ENCODE data around the gene ST8SIA1.

The ST8SIA1 gene

GRCh38 chr12:22356231-22356630, 21.7 kb upstream of the ST8SIA1 start:
- H3K9me3 ChIP-seq (ENCODE audit: control insufficient read depth, insufficient read depth, low read depth, low read length): no peaks in the 10 kb centered on the region
- CTCF ChIA-PET: no interaction called here
- no peaks in the 10 kb centered on the region for H3K36me3 ChIP-seq (ENCODE audit: control insufficient read depth in 2 of 2, insufficient read depth in 1 of 2, low read length in 2 of 2)
- POLR2A ChIA-PET: no interaction called here
- no peaks in the 10 kb centered on the region for H3K4me1 ChIP-seq (ENCODE audit: control insufficient read depth, insufficient read depth, low read length)
- TF ChIP-seq ZNF362 (tag by site-specific recombination; IDR thresholded peaks at IDR 0.05) (no peak), ZBTB21 (tag by site-specific recombination; IDR thresholded peaks at IDR 0.05) (no peak), ZNF658 (tag by site-specific recombination; IDR thresholded peaks at IDR 0.05) (no peak), ZNF76 (tag by site-specific recombination; IDR thresholded peaks at IDR 0.05; ENCODE audit: borderline replicate concordance, low read depth) (no peak), HOXD13 (CRISPR knock-in tag; IDR thresholded peaks at IDR 0.05; ENCODE audit: borderline replicate concordance) (no peak), SP3 (tag by site-specific recombination; IDR thresholded peaks at IDR 0.05) (no peak), ZNF433 (tag by site-specific recombination; IDR thresholded peaks at IDR 0.05; ENCODE audit: low read depth) (no peak), ZNF112 (tag by site-specific recombination; IDR thresholded peaks at IDR 0.05) (no peak), ZNF10 (tag by site-specific recombination; IDR thresholded peaks at IDR 0.05) (no peak), MZF1 (tag by site-specific recombination; IDR thresholded peaks at IDR 0.05; ENCODE audit: borderline replicate concordance) (no peak), ZNF704 (tag by site-specific recombination; IDR thresholded peaks at IDR 0.05) (no peak), ZNF18 (tag by site-specific recombination; IDR thresholded peaks at IDR 0.05) (no peak), KLF16 (tag by site-specific recombination; IDR thresholded peaks at IDR 0.05) (no peak), ZNF548 (tag by site-specific recombination; IDR thresholded peaks at IDR 0.05) (no peak)
- no peak overlapping the region for H3K4me3 ChIP-seq (ENCODE audit: low read depth, low read length)
- no peak overlapping the region for H3K27ac ChIP-seq (ENCODE audit: extremely low read depth, low read depth, low read length)

GRCh38 chr12:22355011-22355580, 20.6 kb upstream of the ST8SIA1 start:
- no peak overlapping the region for H3K27ac ChIP-seq (ENCODE audit: extremely low read depth, low read depth, low read length)
- H3K36me3 ChIP-seq (ENCODE audit: control insufficient read depth in 2 of 2, insufficient read depth in 1 of 2, low read length in 2 of 2): no peaks in the 10 kb centered on the region
- H3K9me3 ChIP-seq (ENCODE audit: control insufficient read depth, insufficient read depth, low read depth, low read length): no peaks in the 10 kb centered on the region
- TF ChIP-seq ZNF843 (tag by site-specific recombination; IDR thresholded peaks at IDR 0.05): no peak
- no peak for TF ChIP-seq ZNF658 (tag by site-specific recombination; IDR thresholded peaks at IDR 0.05)
- no peak for TF ChIP-seq ZNF26 (tag by site-specific recombination; IDR thresholded peaks at IDR 0.05)
- TF ChIP-seq ZNF174 (tag by site-specific recombination; IDR thresholded peaks at IDR 0.05): no peak
- TF ChIP-seq ZNF10 (tag by site-specific recombination; IDR thresholded peaks at IDR 0.05): no peak
- no peak for TF ChIP-seq GLI2 (tag by site-specific recombination; IDR thresholded peaks at IDR 0.05; ENCODE audit: borderline replicate concordance, low read depth)
- no peak for TF ChIP-seq ZNF549 (tag by site-specific recombination; IDR thresholded peaks at IDR 0.05)
- TF ChIP-seq ZNF223 (tag by site-specific recombination; IDR thresholded peaks at IDR 0.05): no peak
- TF ChIP-seq ZNF133 (tag by site-specific recombination; IDR thresholded peaks at IDR 0.05): no peak
- no peak for TF ChIP-seq GFI1B (tag by site-specific recombination; IDR thresholded peaks at IDR 0.05)
- H3K4me1 ChIP-seq (ENCODE audit: control insufficient read depth, insufficient read depth, low read length): no peaks in the 10 kb centered on the region
- no peak overlapping the region for H3K4me3 ChIP-seq (ENCODE audit: low read depth, low read length)
- POLR2A ChIA-PET: no interaction called here
- CTCF ChIA-PET: no interaction called here
